Mesothelial cell of epicardium (in vitro differentiated cells): Measurements from ENCODE around the gene KIRREL3. TPM values are rescaled to one million over a fixed set of nuclear protein-coding genes. Genes with fewer than 3 reads are reported as not detected.

Experiments used
- DNase-seq, 2 experiments: peaks; one replicate each; pipeline ENCODE4 v3.0.0; 2021; ENCODE audit warnings: low spot score in 2 of 2; ENCODE audit not compliant: unreplicated experiment in 2 of 2
- H3K27ac Mint-ChIP-seq: 2 replicates; pipeline ENCODE4 v1.8.0; 2021; ENCODE audit warnings: mixed read lengths
- H3K27me3 Mint-ChIP-seq: 2 replicates; pipeline ENCODE4 v1.8.0; 2021; ENCODE audit warnings: low read depth, mixed read lengths
- H3K36me3 Mint-ChIP-seq: 2 replicates; pipeline ENCODE4 v1.8.0; 2021; ENCODE audit warnings: mixed read lengths
- H3K4me1 Mint-ChIP-seq: 2 replicates; pipeline ENCODE4 v1.8.0; 2021; ENCODE audit warnings: mixed read lengths
- H3K4me3 Mint-ChIP-seq: 2 replicates; pipeline ENCODE4 v1.8.0; 2021; ENCODE audit warnings: mild to moderate bottlenecking, moderate library complexity, mixed read lengths
- H3K9me3 Mint-ChIP-seq: 2 replicates; pipeline ENCODE4 v1.8.0; 2021; ENCODE audit warnings: mixed read lengths
- total RNA-seq: library from RNA; stranded (reverse); gene quantifications from 3 replicates; pipeline ENCODE4 v1.2.1, GENCODE V29; 2021
- TF ChIP-seq, protein P1 (sequence below): fragments of 200-600 bp; sonication (generic); IDR thresholded peaks from one replicate; pipeline ENCODE4 v1.5.0; 2021; ENCODE audit warnings: antibody characterized with exemption; ENCODE audit not compliant: unreplicated experiment

Gene KIRREL3
- total RNA-seq, 1 donor from 2014 or later, result 0.31 TPM

DNA sequence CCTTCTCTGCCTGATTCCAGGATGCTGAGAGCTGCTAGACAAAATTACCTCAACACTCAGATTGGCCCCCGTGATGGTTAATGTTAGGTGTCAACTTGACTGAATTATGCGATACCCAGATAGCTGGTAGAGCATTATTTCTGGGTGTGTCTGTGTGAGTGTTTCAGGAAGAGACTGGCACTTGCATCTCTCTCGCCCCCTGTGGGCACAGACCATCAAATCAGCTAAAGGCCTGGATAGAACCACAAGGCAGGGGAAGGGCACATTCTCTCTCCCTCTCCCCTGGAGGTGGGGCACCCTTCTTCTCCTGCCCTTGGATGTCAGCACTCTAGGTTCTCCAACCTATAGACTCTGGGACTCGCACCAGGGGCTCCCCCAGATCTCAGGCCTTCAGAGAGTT is 79.7 kb downstream of the KIRREL3 start:
- no peaks in the 10 kb centered on the region for H3K9me3 Mint-ChIP-seq
- TF ChIP-seq, protein P1, sequence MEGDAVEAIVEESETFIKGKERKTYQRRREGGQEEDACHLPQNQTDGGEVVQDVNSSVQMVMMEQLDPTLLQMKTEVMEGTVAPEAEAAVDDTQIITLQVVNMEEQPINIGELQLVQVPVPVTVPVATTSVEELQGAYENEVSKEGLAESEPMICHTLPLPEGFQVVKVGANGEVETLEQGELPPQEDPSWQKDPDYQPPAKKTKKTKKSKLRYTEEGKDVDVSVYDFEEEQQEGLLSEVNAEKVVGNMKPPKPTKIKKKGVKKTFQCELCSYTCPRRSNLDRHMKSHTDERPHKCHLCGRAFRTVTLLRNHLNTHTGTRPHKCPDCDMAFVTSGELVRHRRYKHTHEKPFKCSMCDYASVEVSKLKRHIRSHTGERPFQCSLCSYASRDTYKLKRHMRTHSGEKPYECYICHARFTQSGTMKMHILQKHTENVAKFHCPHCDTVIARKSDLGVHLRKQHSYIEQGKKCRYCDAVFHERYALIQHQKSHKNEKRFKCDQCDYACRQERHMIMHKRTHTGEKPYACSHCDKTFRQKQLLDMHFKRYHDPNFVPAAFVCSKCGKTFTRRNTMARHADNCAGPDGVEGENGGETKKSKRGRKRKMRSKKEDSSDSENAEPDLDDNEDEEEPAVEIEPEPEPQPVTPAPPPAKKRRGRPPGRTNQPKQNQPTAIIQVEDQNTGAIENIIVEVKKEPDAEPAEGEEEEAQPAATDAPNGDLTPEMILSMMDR, result no peak
- no peaks in the 10 kb centered on the region for H3K4me1 Mint-ChIP-seq
- no peak overlapping the region for H3K4me3 Mint-ChIP-seq
- DNase-seq, result no peak
- H3K36me3 Mint-ChIP-seq, result no peaks in the 10 kb centered on the region
- peaks cover 7% of the 10 kb centered on the region for H3K27me3 Mint-ChIP-seq
- H3K27ac Mint-ChIP-seq, result no peak overlapping the region

DNA sequence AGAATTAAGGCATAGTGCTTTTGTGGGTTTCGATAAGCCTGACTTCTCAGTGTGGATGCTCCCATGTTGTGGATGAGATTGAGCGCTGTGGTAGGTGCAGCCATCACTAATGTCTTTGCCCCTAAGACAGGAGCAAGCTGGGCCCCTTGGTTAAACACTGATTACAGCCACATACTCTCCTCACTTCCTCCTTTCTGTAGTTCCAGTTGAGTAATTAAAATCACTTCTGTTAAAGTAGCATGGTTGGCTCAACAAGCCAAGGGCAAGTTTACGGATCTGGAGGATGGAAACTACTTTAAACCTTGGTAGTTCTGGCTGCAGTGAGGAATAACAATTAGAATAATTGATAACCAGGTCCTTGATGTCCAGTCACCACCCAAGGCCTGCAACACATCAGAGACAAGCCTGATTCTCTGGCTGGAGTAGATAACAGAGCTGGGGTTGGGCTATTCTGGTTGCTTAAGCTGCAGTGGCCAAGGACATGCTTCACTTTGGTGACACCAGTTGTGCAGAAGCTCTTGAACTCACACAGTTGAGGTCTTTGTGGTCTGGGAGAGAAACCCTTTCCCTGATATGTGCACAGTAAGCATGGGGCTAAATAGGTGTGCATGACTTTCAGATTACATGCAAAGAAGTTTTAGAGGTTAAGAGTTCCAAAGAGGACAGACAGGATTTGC is 81.3 kb downstream of the KIRREL3 start:
- no peaks in the 10 kb centered on the region for H3K9me3 Mint-ChIP-seq
- no peak for DNase-seq
- no peaks in the 10 kb centered on the region for H3K4me1 Mint-ChIP-seq

DNA sequence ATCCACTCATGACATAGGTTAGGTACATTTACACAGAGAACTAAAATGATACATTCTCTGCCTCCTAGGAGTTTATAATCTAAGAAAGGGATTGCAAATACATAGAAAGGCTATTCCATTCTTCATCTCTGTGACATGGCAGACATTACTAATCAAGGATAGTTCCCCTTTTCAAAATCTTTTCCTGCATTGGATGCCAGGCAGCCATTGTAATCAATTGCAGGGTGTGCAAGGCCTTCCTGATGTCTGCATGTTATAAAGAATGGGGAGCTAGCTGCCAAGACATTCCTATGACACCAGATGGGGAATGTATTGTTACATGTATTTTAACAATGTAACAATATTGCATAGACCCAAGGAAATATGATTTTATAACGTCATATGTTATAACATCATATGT is 82.0 kb downstream of the KIRREL3 start:
- H3K27me3 Mint-ChIP-seq, result no peaks in the 10 kb centered on the region
- no peaks in the 10 kb centered on the region for H3K9me3 Mint-ChIP-seq
- H3K27ac Mint-ChIP-seq, result no peak overlapping the region
- no peak for DNase-seq
- H3K4me3 Mint-ChIP-seq, result no peak overlapping the region
- TF ChIP-seq, protein P1, result no peak
- H3K4me1 Mint-ChIP-seq, result no peaks in the 10 kb centered on the region
- no peaks in the 10 kb centered on the region for H3K36me3 Mint-ChIP-seq

More for the DNA sequence above, 81.3 kb downstream of the KIRREL3 start:
- TF ChIP-seq, protein P1, result no peak
- Mint-ChIP-seq H3K36me3 (no peaks in the 10 kb centered on the region), H3K4me3 (no peak overlapping the region), H3K27me3 (peaks cover 5% of the 10 kb centered on the region), H3K27ac (no peak overlapping the region)

DNA sequence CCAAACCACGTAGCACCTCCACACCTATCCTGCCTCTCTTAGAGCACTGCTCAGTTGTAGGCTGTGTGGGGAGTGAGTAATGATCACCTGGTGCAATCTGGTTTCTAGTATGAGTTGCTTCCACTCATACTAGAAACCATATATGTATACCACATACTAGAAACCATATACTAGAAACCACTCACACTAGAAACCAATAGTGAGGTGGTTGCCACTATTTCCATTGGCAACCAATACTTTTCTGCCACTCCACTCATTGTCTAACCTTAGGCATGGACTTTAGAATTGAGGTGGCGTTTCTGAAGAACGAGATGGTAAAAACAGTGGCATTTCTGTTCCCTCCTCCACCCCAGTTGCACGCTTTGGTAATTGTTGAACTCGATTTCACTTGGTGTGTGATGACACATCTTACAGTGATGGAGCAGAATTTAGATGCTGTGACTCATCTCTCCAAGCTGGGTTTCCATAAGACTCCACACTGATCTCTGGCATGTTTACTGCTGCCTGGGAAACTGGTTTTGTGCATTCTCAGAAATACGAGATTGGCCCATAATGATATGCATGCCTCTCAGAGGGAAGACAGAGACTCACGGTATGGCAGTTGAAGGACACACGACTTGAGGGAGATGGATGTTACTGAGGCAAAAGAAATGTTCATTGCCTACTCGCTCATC is 82.9 kb downstream of the KIRREL3 start:
- no peak overlapping the region for H3K27ac Mint-ChIP-seq
- H3K4me1 Mint-ChIP-seq, result no peaks in the 10 kb centered on the region
- DNase-seq, result no peak
- no peak overlapping the region for H3K4me3 Mint-ChIP-seq
- H3K27me3 Mint-ChIP-seq, result no peaks in the 10 kb centered on the region
- no peaks in the 10 kb centered on the region for H3K9me3 Mint-ChIP-seq
- TF ChIP-seq, protein P1, result no peak
- H3K36me3 Mint-ChIP-seq, result no peaks in the 10 kb centered on the region

DNA sequence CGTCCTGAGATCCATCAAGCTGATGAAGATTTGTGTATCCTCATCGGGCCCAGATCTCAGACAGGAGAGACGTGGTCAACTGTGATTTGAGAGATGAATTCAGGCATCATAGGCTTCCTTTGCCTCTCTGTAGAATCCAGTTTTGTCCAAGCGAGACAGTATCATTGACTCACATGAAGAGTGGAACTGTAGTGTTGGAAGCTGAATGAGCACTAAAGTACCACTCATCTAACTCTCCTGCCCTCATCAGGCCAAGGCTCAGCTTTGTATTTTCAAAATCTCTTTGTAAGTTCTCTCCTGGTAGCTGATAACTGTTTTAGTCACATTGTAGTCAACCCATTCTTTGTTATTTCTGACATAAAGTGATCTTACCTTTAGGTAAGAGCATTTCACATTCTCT is 85.1 kb downstream of the KIRREL3 start:
- Mint-ChIP-seq H3K27me3 (peaks cover 5% of the 10 kb centered on the region), H3K4me3 (no peak overlapping the region), H3K27ac (no peak overlapping the region), H3K9me3 (no peaks in the 10 kb centered on the region), H3K36me3 (no peaks in the 10 kb centered on the region), H3K4me1 (no peaks in the 10 kb centered on the region)
- TF ChIP-seq, protein P1, result no peak
- DNase-seq, result no peak
